ENCODE measurements around the gene MTERF4. TPM values are rescaled to one million over a fixed set of nuclear protein-coding genes. Genes with fewer than 3 reads are reported as not detected.
"Not testable (repeated sequence)": the region's sequence is repeated elsewhere in the genome, so short reads cannot be mapped to it uniquely, and the experiment has no call there.

The MTERF4 gene
- polyA plus RNA-seq, 1 experiment = 30.9 TPM

DNA sequence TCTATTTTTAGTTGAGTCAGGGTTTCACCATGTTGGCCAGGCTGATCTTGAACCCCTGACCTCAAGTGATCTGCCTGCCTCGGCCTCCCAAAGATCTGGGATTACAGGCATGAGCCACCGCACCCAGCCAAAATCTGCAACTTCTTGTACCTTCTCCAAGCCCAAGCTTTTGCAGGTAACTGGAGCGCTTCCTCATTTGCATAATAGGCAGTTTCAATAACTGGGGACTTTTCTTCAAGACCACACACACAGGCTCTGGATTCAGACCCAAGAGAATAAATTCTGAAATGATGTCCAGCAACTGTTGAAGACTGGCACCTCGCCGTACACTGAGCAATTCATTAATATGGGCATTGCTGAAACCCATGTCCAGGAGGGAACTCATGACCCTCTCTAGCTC is 2.8 kb downstream of the MTERF4 start:
- POLR2A ChIA-PET = no interaction called here
- DNase-seq (ENCODE audit: low read depth, low spot score) = no peak
- Histone ChIP-seq H3K27ac (ENCODE audit: low read depth, low read length) (no peak overlapping the region), H3K4me3 (ENCODE audit: low read depth, low read length) (no peak overlapping the region), H3K27me3 (ENCODE audit: control insufficient read depth, insufficient read depth, low read length) (no peaks in the 10 kb centered on the region), H3K9me3 (ENCODE audit: control insufficient read depth, insufficient read depth, low read length) (no peaks in the 10 kb centered on the region)
- CTCF ChIA-PET = no interaction called here
- TF ChIP-seq, protein P1, sequence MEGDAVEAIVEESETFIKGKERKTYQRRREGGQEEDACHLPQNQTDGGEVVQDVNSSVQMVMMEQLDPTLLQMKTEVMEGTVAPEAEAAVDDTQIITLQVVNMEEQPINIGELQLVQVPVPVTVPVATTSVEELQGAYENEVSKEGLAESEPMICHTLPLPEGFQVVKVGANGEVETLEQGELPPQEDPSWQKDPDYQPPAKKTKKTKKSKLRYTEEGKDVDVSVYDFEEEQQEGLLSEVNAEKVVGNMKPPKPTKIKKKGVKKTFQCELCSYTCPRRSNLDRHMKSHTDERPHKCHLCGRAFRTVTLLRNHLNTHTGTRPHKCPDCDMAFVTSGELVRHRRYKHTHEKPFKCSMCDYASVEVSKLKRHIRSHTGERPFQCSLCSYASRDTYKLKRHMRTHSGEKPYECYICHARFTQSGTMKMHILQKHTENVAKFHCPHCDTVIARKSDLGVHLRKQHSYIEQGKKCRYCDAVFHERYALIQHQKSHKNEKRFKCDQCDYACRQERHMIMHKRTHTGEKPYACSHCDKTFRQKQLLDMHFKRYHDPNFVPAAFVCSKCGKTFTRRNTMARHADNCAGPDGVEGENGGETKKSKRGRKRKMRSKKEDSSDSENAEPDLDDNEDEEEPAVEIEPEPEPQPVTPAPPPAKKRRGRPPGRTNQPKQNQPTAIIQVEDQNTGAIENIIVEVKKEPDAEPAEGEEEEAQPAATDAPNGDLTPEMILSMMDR (IDR thresholded peaks at IDR 0.05; ENCODE audit: low read depth, low read length) = no peak

DNA sequence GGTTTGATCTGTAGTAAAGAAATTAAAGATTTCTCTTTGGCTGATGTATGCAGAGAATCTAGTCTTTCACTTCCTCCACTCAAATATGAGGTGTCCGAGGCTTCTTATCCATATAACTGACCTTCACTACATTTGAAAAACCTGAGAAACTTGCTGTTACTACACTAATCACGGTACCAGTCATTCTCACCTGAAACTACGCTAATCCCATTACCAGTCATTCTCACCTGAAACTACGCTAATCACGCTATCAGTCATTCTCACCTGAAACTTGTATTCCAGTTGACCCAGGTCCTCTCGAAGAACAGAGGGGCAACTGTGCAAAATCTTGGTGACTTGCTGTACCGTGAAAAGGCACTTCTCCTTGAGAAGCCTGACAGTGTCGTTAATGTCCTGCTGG is 5.1 kb downstream of the MTERF4 start:
- no peaks in the 10 kb centered on the region for H3K27me3 ChIP-seq (ENCODE audit: control insufficient read depth, insufficient read depth, low read length)
- ChIA-PET CTCF (no interaction called here), POLR2A (no interaction called here)
- TF ChIP-seq, protein P1 (IDR thresholded peaks at IDR 0.05; ENCODE audit: low read depth, low read length) = no peak
- H3K4me3 ChIP-seq (ENCODE audit: low read depth, low read length) = no peak overlapping the region
- no peak overlapping the region for H3K27ac ChIP-seq (ENCODE audit: low read depth, low read length)
- no peak for DNase-seq (ENCODE audit: low read depth, low spot score)
- H3K9me3 ChIP-seq (ENCODE audit: control insufficient read depth, insufficient read depth, low read length) = no peaks in the 10 kb centered on the region

DNA sequence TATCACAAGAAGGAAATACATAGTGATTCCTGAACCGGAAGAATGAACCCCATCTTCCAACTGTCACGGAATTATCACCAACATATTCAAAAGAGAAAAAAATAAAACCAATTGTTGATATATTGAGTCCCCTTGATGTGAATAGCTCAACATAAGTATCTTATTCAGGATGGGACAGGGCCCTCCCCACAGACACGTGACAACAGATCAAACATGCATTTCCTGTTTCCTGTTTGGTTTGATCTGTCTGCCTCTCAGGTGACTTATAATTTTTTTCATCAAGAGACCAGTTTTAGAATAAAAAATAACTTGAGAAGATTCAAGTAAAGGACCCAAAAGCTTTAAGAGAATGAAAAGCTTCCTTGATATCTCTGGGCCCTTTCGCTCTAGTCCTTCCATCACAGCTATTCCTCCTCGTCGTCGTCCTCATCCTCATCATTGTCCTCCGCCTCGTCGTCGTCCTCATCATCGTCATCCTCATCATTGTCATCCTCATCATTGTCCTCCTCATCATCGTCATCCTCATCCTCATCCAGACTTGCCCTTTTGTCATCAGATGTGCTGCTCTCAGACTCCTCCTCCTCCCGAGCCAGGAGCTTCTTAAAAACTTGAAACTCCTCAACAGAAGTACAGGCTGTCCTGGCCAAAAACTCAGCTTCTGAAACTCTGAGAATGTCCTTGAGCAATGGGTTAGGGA is 6.3 kb downstream of the MTERF4 start:
- Histone ChIP-seq H3K27ac (ENCODE audit: low read depth, low read length) (no peak overlapping the region), H3K27me3 (ENCODE audit: control insufficient read depth, insufficient read depth, low read length) (no peaks in the 10 kb centered on the region), H3K9me3 (ENCODE audit: control insufficient read depth, insufficient read depth, low read length) (no peaks in the 10 kb centered on the region), H3K4me3 (ENCODE audit: low read depth, low read length) (no peak overlapping the region)
- ChIA-PET POLR2A (no interaction called here), CTCF (interaction anchor here (2.0 kb wide), 1 partner anchor 18 kb away, joined by 5 read pairs; no protein-coding TSS in a partner anchor)
- DNase-seq (ENCODE audit: low read depth, low spot score) = no peak
- TF ChIP-seq, protein P1 (IDR thresholded peaks at IDR 0.05; ENCODE audit: low read depth, low read length) = no peak

DNA sequence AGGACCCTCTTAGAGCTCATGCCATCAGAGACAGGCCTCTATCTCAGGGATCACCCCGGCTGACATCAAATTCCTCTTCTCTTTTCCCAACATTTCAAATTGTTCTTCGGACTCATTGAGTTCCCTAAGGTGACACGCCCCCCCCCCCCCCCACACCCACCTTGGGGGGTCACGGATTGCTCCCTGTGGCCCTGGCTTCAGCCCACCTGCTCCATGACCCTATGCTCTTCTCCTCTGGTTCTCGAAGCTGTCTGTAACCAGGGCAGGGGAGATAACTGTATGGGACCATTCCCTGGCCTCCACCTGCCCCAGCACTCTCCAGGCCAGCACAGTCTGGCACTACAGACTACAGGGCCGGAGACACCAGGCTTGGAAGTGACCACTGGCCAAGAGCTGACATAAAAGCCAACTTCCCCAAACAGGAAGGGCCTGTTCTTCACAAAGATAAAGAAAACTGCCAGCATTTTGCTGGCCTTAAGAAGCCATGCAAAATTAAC is 7.1 kb downstream of the MTERF4 start:
- no peaks in the 10 kb centered on the region for H3K9me3 ChIP-seq (ENCODE audit: control insufficient read depth, insufficient read depth, low read length)
- ChIA-PET POLR2A (no interaction called here), CTCF (interaction anchor here (2.0 kb wide), 1 partner anchor 17 kb away, joined by 5 read pairs; no protein-coding TSS in a partner anchor)
- no peak for DNase-seq (ENCODE audit: low read depth, low spot score)
- TF ChIP-seq, protein P1 (IDR thresholded peaks at IDR 0.05; ENCODE audit: low read depth, low read length) = no peak
- H3K27me3 ChIP-seq (ENCODE audit: control insufficient read depth, insufficient read depth, low read length) = no peaks in the 10 kb centered on the region
- H3K4me3 ChIP-seq (ENCODE audit: low read depth, low read length) = no peak overlapping the region
- H3K27ac ChIP-seq (ENCODE audit: low read depth, low read length) = no peak overlapping the region

DNA sequence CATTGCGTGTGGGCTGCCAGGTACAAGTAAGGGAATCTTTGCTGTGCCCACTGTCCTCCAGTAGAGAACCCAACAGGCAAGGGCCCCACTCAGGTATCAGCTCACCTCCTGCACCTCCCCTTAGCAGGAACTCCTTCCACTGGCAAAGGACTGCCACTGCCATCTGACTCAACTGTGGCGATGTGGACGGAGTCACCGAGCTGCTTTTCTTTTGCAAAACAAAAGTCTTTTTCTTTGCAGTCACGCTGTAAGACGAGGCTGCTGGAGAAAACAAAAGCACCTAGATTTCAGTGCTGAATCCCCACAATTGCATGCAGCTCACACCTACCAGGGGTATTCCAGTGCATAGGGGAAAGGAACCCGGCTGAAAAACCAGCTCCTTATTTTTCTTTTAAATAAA is 7.9 kb downstream of the MTERF4 start:
- POLR2A ChIA-PET = no interaction called here
- Histone ChIP-seq H3K27me3 (ENCODE audit: control insufficient read depth, insufficient read depth, low read length) (no peaks in the 10 kb centered on the region), H3K27ac (ENCODE audit: low read depth, low read length) (peak overlapping the region; percentile 11), H3K9me3 (ENCODE audit: control insufficient read depth, insufficient read depth, low read length) (no peaks in the 10 kb centered on the region), H3K4me3 (ENCODE audit: low read depth, low read length) (no peak overlapping the region)
- DNase-seq (ENCODE audit: low read depth, low spot score) = no peak
- CTCF ChIA-PET = no interaction called here
- TF ChIP-seq, protein P1 (IDR thresholded peaks at IDR 0.05; ENCODE audit: low read depth, low read length) = no peak

DNA sequence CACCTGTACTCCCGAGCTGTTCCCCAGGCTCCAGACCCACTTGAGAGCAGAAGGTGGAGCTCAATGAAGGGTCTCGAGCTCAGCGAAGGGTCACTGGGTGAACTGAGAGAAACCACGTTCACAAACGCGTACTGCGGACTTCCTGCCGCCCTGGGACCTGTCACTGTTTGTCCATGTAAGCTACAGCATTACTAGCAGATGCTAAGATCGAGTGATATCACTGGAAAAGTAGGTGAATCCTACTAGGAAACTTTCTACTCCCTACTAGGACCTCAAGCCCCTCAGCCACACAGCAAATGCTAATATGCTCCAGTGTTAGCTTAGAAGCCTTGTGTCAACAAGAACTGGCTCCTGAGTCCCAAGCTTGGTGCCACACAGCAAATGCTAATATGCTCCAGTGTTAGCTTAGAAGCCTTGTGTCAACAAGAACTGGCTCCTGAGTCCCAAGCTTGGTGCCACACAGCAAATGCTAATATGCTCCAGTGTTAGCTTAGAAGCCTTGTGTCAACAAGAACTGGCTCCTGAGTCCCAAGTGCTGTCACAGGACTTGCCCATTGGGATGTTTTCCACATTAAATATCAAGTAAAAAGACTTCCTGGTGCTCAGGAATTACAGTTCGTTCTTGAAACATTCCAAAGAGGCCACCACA is 8.8 kb downstream of the MTERF4 start:
- POLR2A ChIA-PET; H3K9me3 ChIP-seq (ENCODE audit: control insufficient read depth, insufficient read depth, low read length); H3K27ac ChIP-seq (ENCODE audit: low read depth, low read length); H3K4me3 ChIP-seq (ENCODE audit: low read depth, low read length); H3K27me3 ChIP-seq (ENCODE audit: control insufficient read depth, insufficient read depth, low read length); DNase-seq (ENCODE audit: low read depth, low spot score): not testable (repeated sequence)
- CTCF ChIA-PET = interaction anchor here (1.6 kb wide), 1 partner anchor 14 kb away, joined by 3 read pairs; no protein-coding TSS in a partner anchor
